Fibroblast of skin of right quadriceps (primary cell): ENCODE data around the gene FASN.
A peak's percentile ranks its signal among the peaks of the same experiment; 100 is the strongest.

Experiments
- DNase-seq: peaks from one replicate; pipeline ENCODE4 v3.0.0-alpha.2; 2013

The FASN gene

DNA sequence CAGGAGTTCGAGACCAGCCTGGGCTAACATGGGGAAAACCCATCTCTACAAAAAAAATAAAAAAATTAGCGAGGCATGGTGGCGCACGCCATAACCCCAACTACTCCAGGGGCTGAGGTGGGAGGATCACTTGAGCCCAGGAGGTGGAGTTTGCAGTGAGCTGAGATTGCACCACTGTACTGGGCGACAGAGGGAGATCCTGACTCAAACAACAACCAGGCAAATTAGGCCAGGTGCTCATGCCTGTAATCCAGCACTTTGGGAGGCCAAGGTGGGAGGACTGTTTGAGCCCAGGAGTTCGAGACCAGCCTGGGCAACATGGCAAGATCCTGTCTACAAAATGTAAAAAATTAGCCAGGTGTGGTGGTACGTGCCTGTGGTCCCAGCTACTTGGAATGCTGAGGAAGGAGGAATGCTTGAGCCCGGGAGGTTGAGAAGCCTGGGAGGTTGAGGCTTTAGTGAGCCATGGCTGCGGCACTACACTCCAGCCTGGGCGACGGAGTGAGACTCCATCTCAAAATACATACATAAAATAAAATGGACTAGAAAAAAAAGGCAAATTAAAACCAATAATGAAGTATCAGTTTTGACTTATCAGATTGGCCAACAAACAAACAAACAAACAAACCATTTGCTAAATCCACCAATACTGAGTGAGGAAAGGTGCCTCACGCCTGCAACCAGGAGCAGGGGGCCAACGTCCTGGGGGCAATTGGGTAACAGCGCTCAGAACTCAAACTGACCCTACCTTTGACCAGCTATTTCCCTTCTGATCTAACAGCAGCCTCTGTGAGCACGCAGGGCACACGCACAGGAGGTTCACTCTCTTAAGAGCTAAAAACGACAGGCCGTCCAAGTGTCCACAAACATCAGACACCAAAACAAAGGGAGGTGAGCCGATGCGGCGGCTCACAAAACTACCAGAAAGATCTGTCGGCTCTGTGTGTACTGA, 19.4 kb upstream of the FASN start:
- DNase-seq, result no peak

DNA sequence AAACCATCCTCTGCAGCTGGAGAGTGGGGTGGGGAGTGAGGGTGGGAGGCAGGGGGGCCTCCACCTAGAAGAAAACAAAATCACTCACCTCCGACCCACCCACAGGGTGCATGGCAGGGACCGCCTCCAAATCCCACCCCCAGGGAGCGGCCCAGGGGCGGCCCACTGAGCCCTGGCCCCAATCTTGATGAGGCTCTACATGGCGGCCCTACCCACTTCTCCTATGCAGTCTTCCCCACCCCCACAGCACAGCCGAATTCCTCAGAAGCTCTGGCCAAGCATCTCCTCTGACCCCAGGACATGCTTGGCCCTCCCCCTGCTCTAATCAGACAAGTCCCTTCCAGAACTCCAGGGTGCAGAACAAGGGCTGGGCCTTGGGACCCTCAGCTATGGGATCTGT, 18.2 kb upstream of the FASN start:
- no peak for DNase-seq

DNA sequence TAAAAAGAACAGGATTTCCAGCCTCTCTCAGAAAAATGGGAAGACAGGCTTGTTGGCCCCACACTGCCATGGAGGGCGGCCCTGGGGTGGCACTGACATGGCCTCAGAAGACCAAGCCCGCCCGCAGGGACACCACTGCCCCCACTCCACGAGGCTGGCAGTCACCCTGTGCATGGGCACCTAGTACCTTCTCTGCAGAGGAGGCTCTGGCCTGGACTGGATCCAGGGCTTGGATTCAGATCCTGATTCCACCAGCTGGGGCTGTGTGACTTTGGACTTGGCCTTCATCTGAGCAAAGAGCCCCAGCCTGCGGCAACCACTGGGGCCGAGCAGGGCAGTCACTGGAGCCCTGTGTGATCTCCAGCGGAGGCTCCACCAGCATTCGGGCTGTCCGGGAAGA, 16.8 kb upstream of the FASN start:
- DNase-seq, result no peak

- no peak for DNase-seq
Observed at GRCh38 chr17:82114447-82114846, 16.4 kb upstream of the FASN start.

DNA sequence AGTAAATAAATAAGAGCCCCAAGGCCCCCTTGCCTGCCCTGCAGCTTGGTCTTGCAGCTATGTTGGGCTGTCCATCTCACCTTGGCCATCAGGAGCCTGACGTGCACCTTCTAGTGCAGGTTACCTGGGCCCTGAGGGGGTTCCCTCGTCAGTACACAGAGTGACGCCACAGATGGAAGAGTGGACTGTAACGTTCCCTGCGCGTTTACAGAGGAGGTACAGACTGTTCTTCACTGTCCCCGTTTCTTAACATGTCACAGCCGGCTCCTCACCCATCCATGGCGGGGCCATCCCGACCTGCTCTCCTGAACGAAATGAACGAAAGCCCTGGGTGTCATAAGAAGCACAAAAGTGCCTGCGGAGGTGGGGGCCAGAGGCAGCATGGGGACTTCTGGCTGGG, 15.9 kb upstream of the FASN start:
- DNase-seq, result no peak

GRCh38 chr17:82113422-82113821, 15.4 kb upstream of the FASN start:
- DNase-seq, result no peak

- DNase-seq, result no peak
Observed at GRCh38 chr17:82112914-82113311, 14.9 kb upstream of the FASN start.

DNA sequence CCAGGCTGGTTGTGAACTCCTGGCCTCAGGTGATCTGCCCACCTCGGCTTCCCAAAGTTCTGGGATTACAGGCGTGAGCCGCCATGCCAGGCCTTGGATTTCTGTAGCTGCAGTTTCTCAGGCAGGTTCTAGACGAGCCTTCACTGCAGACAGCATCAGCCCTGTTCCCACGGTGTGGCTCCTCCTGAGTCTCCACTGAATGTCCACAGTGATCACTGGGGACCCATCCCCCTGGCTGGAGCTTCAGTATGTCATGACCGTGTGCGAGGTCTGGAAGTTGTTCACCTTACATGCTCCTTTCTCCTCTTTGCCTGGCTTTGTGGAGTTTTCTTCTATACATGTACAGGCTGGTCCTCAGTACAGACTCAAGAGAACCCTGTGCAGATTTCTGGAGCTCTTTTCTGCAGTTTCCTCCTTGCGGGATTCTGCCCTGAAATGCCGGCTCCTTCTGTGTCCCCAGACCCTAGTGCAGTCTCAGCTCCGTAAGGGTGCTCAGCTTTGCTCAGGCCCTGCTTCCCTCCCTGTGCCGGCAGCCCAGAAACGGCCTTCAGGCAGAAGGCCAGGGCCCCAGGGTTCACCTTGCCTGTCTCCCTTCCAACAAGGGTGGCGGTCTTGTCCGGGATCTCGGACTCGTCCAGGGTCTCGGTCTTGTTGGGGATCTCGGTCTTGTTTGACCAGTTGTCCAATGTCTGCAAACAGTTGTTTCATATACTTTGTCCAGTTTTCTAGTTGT, 14.3 kb upstream of the FASN start:
- no peak for DNase-seq

GRCh38 chr17:82110298-82110697, 12.3 kb upstream of the FASN start:
- no peak for DNase-seq

GRCh38 chr17:82108961-82109475, 11.0 kb upstream of the FASN start:
- no peak for DNase-seq

DNA sequence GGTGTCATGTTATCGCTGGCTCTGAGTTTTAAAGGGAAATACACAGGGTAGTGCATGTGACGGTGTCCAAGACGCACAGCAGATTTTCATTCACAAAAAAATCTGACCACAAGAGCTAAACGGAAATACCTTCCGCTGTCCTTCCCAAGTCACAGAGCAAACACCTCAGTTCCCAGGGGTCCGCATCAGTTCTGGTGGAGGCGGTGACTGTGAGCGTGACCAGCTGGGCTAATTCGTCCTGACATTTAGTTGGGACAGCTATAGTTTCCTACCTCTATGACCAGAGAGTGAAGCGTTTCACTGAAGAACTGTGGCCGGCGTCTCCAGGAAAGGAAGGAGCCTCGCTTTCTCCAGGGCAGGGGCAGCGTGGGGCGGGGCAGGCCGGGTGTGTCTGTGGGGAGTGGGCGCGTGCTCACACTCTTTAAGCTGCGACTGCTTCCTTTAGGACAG, 10.5 kb upstream of the FASN start:
- DNase-seq, result no peak

GRCh38 chr17:82108038-82108437, 10.0 kb upstream of the FASN start:
- DNase-seq, result no peak

DNA sequence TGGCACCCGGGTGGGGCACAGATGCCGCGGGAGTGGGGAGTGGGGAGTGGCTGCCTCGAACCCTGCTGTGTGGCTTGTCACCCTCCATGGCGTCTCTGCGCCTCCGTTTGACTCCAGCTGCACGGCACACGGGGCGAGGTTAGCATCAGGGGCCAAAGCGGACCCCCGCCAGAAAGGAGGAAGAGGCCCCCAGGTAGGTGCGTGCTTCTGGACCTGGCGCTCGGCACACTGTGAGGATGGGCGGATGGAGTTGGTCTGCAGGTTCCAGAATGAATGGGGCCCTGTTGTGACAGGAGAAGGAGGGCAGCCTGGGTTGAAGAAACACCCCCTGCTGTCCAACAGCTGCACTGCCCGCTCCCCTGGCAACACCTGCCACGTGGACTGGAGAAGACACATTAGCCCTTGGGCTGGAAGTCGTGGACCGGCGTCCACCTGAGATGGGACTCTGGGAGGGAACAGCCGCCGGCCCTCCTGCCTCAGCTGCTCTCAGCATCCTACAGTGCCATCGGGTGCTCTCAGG, 9.4 kb upstream of the FASN start:
- DNase-seq, result no peak

DNA sequence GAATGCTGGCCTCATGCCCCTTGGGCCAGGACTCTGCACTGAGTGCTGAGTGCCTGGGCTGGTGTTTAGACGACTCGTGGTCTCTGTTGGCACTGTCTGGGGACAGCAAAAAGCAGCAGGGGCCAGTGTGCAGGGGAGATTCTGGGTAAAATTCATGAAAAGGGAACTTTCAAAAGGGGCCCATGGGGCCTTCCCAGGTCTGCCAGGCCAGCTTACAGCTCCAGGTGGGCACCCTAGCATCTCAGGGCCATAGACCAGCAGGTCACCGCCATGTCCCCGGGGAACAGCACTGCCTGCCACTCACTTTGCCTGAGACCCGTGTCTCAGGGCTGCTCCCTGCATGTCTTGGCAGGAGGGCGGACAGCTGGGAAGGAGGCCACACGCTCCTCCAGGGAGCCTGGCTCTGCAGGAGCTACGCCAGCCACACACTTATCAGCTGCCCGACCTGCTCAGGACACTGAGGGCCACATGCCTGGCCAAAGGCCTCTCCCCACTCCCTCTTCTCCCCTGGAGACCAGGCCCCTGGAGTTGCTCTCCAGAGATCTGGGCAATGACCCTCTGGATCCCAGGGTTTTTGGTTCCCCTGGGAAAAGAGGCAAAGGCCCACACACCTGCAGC, 8.8 kb upstream of the FASN start:
- no peak for DNase-seq

GRCh38 chr17:82105882-82106687, 8.0 kb upstream of the FASN start:
- peak; percentile 37 for DNase-seq

DNA sequence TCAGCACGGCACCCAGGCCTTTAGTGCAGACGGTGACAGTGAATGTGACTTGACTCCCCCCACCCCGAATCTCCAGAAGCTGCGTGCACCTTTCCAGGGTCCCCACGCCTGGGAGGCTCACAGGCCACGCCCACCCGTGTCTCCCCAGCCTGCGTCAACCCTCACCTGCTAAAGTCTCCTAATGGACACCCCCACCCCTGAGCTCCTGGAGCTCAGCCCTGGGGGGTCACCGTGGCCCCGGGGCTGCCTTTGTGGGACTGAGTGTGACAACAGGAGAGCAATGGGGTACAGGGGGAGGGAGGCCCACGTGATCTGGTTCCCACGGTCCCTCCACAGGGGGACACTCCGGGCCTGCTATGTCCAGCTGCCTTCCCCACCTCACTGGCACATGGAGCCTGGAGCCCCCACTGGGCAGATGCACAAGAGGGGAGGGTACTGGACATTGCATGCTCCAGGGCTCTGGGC, 7.4 kb upstream of the FASN start:
- no peak for DNase-seq

- DNase-seq, result no peak
Observed at GRCh38 chr17:82104797-82105416, 6.9 kb upstream of the FASN start.

DNA sequence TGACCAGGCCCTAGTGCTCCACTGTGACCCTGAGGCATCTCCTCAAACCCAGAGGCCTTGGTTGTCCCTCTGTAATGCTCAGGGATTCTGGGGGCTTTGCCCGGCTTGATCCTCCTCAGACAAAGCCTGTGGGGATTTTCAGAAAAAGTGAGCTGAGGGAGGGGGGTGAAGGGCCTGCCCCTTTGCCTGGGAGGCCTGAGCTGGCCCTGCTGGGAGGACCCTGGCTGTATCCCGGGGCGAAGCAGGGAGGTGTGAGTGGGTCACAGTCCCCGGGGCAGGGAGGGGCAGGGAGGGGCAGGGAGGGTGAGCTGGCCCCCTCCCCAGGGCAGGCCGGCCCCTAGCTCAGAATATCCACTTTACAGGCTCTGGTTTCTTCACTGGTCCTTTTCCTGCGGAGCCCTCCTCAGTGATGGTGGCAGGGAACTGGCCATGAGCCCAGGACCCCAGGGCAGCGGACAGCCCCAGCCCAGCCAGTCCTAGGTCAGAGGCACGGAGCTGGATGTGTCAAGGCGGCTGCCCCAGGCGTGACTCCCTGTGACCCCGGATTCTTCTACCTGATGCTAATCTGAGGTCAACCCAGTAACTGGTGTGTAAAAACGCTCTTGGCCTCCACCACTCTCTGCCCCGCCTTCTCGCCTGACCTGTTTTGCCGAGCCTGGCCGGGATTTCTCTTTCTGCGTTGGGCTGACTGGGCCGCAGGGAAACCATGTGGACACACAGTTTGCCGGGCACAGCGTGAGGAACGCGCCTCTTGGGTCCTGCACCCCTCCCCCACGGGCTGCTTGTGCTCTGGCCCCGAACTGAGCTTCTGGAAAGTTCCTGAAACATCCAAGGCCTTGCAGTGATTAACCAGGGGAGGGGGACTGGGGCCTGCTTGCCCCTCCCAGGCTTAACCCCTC, 5.8 kb upstream of the FASN start:
- DNase-seq, result no peak

DNA sequence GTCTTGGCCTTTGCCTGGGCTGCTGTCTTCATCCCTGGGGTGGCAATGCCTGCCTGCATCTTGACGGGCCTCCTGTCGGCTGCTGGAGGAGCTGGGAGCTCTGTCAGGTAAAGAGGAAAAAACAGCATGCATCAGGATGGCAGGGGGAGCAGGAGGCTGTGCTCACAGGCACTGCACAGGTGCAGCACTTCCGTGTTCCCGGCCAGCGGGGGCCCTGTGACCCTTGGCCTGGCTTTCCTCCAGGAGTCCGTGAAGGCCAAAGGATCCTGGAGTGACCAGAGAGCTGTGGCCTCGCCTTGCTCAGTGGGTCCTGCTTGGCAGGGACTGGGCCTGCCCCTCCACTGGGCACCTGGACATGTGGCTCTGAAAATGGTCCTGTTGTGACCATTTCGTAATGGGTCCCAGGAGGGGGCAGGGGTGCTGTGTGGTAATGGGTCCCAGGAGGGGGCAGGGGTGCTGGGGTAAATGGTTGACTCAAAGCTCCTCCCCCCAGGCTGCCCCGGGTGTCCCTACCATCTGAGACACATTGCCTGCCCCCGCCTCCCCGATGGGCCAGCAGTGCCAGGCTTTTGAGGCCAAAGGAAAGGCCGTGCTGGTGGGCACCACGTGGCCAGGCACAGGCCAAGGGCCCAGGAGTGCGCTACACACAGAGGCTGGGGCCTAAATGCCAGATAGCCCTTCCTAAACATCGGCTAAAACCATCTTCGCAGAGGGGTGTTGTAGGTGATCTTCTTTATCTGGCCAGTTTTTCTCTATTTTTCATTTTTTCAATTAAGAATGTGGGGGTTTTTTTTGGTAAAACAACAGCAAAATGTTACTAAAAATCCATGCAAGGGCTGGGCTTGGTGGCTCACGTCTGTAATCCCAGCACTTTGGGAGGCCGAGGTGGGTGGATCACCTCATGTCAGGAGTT, 4.0 kb upstream of the FASN start:
- no peak for DNase-seq
